K562 (cell line): ENCODE results near the gene PPP1R14C. TPM values are rescaled to one million over a fixed set of nuclear protein-coding genes. Genes with fewer than 3 reads are reported as not detected.
A peak's percentile ranks its signal among the peaks of the same experiment; 100 is the strongest.

Experiments used
- BCOR ChIP-seq: fragments of 450-650 bp; IDR thresholded peaks from 2 replicates; pipeline ENCODE4 v1.6.1; 2016
- CEBPB ChIP-seq: fragments of 450-650 bp; IDR thresholded peaks from 2 replicates; pipeline ENCODE4 v1.6.1; 2016; ENCODE audit warnings: missing genetic modification characterization, missing compliant biosample characterization
- FIP1L1 ChIP-seq: fragments of 200-400 bp; formaldehyde crosslinking; IDR thresholded peaks from 2 replicates; pipeline ENCODE4 v1.6.1; 2018; ENCODE audit warnings: mild to moderate bottlenecking, low read depth, low read length; ENCODE audit not compliant: poor library complexity, severe bottlenecking
- HMGN3 ChIP-seq: IDR thresholded peaks from 2 replicates; pipeline ENCODE4 v1.6.1; 2011; ENCODE audit warnings: borderline replicate concordance, low read depth, mild to moderate bottlenecking, mixed read lengths, low read length; ENCODE audit not compliant: insufficient read length; ENCODE audit errors: extremely low read depth
- KAT7 ChIP-seq: sonication (generic); formaldehyde crosslinking; IDR thresholded peaks from 2 replicates; pipeline ENCODE4 v1.8.0; 2022; ENCODE audit warnings: missing genetic modification reagents, mild to moderate bottlenecking, borderline replicate concordance
- MIER1 ChIP-seq: fragments of 450-650 bp; IDR thresholded peaks from 2 replicates; pipeline ENCODE4 v1.6.1; 2016; ENCODE audit warnings: antibody characterized with exemption, mild to moderate bottlenecking, low read depth
- NCOA6 ChIP-seq: fragments of 450-650 bp; IDR thresholded peaks from 2 replicates; pipeline ENCODE4 v1.6.1; 2017; ENCODE audit warnings: mild to moderate bottlenecking
- OTX1 ChIP-seq: fragments of 450-650 bp; formaldehyde crosslinking; IDR thresholded peaks from 2 replicates; pipeline ENCODE4 v1.4.0; 2022; ENCODE audit warnings: mild to moderate bottlenecking
- RBFOX2 ChIP-seq: fragments of 200-400 bp; formaldehyde crosslinking; IDR thresholded peaks from 2 replicates; pipeline ENCODE4 v1.6.1; 2017; ENCODE audit warnings: low read depth, mild to moderate bottlenecking, low read length, moderate library complexity
- RBM22 ChIP-seq: fragments of 200-400 bp; formaldehyde crosslinking; IDR thresholded peaks from 2 replicates; pipeline ENCODE4 v1.6.1; 2018; ENCODE audit warnings: low read length, low read depth; ENCODE audit not compliant: poor library complexity, severe bottlenecking
- RBM34 ChIP-seq: fragments of 200-400 bp; formaldehyde crosslinking; IDR thresholded peaks from 2 replicates; pipeline ENCODE4 v1.6.1; 2018; ENCODE audit warnings: low read length, borderline replicate concordance; ENCODE audit not compliant: insufficient read depth
- SAFB2 ChIP-seq: fragments of 200-400 bp; formaldehyde crosslinking; IDR thresholded peaks from 2 replicates; pipeline ENCODE4 v1.6.1; 2018; ENCODE audit warnings: borderline replicate concordance, low read length, low read depth, moderate library complexity; ENCODE audit not compliant: severe bottlenecking
- SP2 ChIP-seq: IDR thresholded peaks from 2 replicates; pipeline ENCODE4 v1.6.1; 2011; ENCODE audit warnings: mild to moderate bottlenecking, low read depth, low read length, moderate library complexity; ENCODE audit not compliant: poor library complexity, severe bottlenecking; ENCODE audit errors: extremely low read depth
- STAG1 ChIP-seq: sonication (generic); formaldehyde crosslinking; IDR thresholded peaks from 2 replicates; pipeline ENCODE4 v1.5.0; 2020; ENCODE audit warnings: missing genetic modification reagents, borderline replicate concordance
- TAF9B ChIP-seq: fragments of 450-650 bp; IDR thresholded peaks from 2 replicates; pipeline ENCODE4 v1.6.1; 2018; ENCODE audit warnings: mild to moderate bottlenecking; ENCODE audit not compliant: partially characterized antibody
- TEAD1 ChIP-seq, 2 experiments: fragments of 450-650 bp in 1 of 2; sonication (generic) in 1 of 2; formaldehyde crosslinking; IDR thresholded peaks; 2 replicates each; pipeline versions ENCODE4 v1.4.0 to v1.8.0; 2020 to 2022; ENCODE audit warnings: mild to moderate bottlenecking in 2 of 2, missing genetic modification reagents in 1 of 2
- ZNF174 ChIP-seq: fragments of 250-450 bp; sonication (Bioruptor Pico); IDR thresholded peaks from 2 replicates; pipeline ENCODE4 v1.4.0; 2020; ENCODE audit warnings: mild to moderate bottlenecking
- ZNF224 ChIP-seq: sonication (generic); formaldehyde crosslinking; IDR thresholded peaks from 2 replicates; pipeline ENCODE4 v1.8.0; 2022; ENCODE audit warnings: mild to moderate bottlenecking, missing genetic modification reagents
- ZNF79 ChIP-seq: fragments of 250-450 bp; sonication (Bioruptor Pico); IDR thresholded peaks from 2 replicates; pipeline ENCODE4 v1.4.0; 2020; ENCODE audit warnings: low read depth, mild to moderate bottlenecking, moderate library complexity
- polyA plus RNA-seq, 8 experiments: library from polyadenylated mRNA; depleted of rRNA in 4 of 8; stranded (reverse) in 5 of 8; unstranded in 3 of 8; fragments of >200 nt; fragmentation: Nextera tagmentation in 2 of 8; fragmentation: Illumina TruSeq in 1 of 8; extraction: Ambion mirVana in 2 of 8; extraction: Trizol in 1 of 8; gene quantifications; 2 replicates each; pipeline versions ENCODE4 v1.2.1 to v1.2.3, GENCODE V29; 2011 to 2014; ENCODE audit warnings: inconsistent platforms in 1 of 8, missing spikeins in 1 of 8
- total RNA-seq, 7 experiments: library from RNA; depleted of rRNA in 6 of 7; stranded (reverse); fragments of >200 nt in 6 of 7; fragmentation: Illumina TruSeq in 2 of 7; extraction: Trizol in 2 of 7; gene quantifications; 2 replicates each; pipeline versions ENCODE4 v1.2.1 to v1.2.3, GENCODE V29; 2011 to 2021; ENCODE audit warnings: low replicate concordance in 1 of 7
- TF ChIP-seq, protein P1 (sequence below): IDR thresholded peaks from 2 replicates; pipeline ENCODE4 v1.6.1; 2011; ENCODE audit not compliant: insufficient read length; ENCODE audit errors: extremely low read depth
- TF ChIP-seq, protein P2 (sequence below): fragments of 450-650 bp; formaldehyde crosslinking; IDR thresholded peaks from 2 replicates; pipeline ENCODE4 v1.4.0; 2020; ENCODE audit warnings: mild to moderate bottlenecking, moderate library complexity
- TF ChIP-seq, protein P3 (sequence below): sonication (generic); formaldehyde crosslinking; IDR thresholded peaks from 2 replicates; pipeline ENCODE4 v1.8.0; 2022; ENCODE audit warnings: missing genetic modification reagents, mild to moderate bottlenecking, moderate library complexity, borderline replicate concordance
- TF ChIP-seq, protein P4 (sequence below), 2 experiments: fragments of 450-650 bp; conservative IDR thresholded peaks; 2 replicates each; pipeline ENCODE4 v1.6.1; 2017; ENCODE audit warnings: mild to moderate bottlenecking in 2 of 2, moderate library complexity in 2 of 2

PPP1R14C gene
- total and polyA plus RNA-seq, 9 of the 15 experiments (the other 6 are each of a cell fraction or from before 2014, with no cell fraction given), result 4.5 to 16.6 (median 11.9) TPM

DNA sequence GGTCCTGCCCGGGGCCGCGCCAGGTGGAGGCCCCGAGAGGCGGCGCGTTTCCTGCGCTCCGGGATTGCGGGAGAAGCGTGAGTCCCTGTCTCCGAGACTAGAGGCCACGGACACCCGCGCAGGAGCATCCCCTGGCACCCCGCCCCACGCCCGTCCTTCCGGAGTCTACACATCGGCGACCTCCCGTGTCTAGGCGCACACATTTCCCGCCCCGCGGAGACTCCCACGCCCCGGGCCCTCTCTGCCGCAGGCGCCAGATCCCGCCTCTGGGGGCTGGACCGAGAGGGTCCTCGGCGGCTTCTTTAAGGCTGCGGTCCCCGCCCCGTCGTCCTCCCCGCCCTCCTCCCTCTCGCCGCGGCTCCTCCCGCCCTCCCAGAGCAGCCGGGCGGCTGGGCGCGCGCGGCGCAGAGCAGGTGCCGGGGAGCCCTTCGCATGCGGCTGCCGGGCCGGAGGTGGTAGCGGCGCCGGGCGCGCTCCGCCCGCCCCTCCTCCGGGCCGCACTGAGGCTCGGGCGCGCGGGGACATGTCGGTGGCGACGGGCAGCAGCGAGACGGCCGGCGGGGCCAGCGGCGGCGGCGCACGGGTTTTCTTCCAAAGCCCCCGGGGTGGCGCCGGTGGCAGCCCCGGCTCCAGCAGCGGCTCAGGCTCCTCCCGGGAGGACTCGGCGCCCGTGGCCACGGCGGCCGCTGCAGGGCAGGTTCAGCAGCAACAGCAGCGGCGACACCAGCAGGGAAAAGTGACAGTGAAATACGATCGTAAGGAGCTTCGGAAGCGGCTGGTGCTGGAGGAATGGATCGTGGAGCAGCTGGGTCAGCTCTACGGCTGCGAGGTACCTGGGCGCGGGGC lies at the start of gene PPP1R14C (continued):
- TF ChIP-seq, protein P1, sequence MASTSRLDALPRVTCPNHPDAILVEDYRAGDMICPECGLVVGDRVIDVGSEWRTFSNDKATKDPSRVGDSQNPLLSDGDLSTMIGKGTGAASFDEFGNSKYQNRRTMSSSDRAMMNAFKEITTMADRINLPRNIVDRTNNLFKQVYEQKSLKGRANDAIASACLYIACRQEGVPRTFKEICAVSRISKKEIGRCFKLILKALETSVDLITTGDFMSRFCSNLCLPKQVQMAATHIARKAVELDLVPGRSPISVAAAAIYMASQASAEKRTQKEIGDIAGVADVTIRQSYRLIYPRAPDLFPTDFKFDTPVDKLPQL, result no peak
- TF ChIP-seq HMGN3 (no peak), SAFB2 (no peak), ZNF174 (CRISPR knock-in tag) (no peak), SP2 (no peak), MIER1 (no peak), OTX1 (no peak), TAF9B (no peak), RBM34 (no peak), KAT7 (no peak), RBFOX2 (peak; percentile 71), FIP1L1 (peak; percentile 11), RBM22 (no peak), BCOR (no peak), TEAD1 (CRISPR knock-in tag; IDR thresholded peaks at IDR 0.05) (peak in 1 of 2 experiments; percentile 78; a peak in 1 of 4 replicates), NCOA6 (peak; percentile 8; the same call in 1 of the 2 replicates), ZNF79 (CRISPR knock-in tag) (no peak), STAG1 (CRISPR knock-in tag) (no peak), CEBPB (tag) (no peak), ZNF224 (CRISPR knock-in tag) (peak; percentile 71; the same call in 1 of the 2 replicates)
- TF ChIP-seq, protein P2, sequence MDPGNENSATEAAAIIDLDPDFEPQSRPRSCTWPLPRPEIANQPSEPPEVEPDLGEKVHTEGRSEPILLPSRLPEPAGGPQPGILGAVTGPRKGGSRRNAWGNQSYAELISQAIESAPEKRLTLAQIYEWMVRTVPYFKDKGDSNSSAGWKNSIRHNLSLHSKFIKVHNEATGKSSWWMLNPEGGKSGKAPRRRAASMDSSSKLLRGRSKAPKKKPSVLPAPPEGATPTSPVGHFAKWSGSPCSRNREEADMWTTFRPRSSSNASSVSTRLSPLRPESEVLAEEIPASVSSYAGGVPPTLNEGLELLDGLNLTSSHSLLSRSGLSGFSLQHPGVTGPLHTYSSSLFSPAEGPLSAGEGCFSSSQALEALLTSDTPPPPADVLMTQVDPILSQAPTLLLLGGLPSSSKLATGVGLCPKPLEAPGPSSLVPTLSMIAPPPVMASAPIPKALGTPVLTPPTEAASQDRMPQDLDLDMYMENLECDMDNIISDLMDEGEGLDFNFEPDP (CRISPR knock-in tag), result no peak
- TF ChIP-seq, protein P3, sequence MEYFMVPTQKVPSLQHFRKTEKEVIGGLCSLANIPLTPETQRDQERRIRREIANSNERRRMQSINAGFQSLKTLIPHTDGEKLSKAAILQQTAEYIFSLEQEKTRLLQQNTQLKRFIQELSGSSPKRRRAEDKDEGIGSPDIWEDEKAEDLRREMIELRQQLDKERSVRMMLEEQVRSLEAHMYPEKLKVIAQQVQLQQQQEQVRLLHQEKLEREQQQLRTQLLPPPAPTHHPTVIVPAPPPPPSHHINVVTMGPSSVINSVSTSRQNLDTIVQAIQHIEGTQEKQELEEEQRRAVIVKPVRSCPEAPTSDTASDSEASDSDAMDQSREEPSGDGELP (CRISPR knock-in tag), result no peak
- TF ChIP-seq, protein P4, sequence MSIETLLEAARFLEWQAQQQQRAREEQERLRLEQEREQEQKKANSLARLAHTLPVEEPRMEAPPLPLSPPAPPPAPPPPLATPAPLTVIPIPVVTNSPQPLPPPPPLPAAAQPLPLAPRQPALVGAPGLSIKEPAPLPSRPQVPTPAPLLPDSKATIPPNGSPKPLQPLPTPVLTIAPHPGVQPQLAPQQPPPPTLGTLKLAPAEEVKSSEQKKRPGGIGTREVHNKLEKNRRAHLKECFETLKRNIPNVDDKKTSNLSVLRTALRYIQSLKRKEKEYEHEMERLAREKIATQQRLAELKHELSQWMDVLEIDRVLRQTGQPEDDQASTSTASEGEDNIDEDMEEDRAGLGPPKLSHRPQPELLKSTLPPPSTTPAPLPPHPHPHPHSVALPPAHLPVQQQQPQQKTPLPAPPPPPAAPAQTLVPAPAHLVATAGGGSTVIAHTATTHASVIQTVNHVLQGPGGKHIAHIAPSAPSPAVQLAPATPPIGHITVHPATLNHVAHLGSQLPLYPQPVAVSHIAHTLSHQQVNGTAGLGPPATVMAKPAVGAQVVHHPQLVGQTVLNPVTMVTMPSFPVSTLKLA (conservative IDR thresholded peaks at IDR 0.05), result no peak
